HCT116 (cell line): Measurements from ENCODE around the gene CYB561D1. TPM values are rescaled to one million over a fixed set of nuclear protein-coding genes. Genes with fewer than 3 reads are reported as not detected.

ENCODE experiments used
- ATAC-seq: fragments of 200-7000 bp; cut with Tn5 transposase; 2 replicates; pipeline ENCODE4 v1.9.1; 2020; ENCODE audit warnings: mild to moderate bottlenecking, moderate library complexity
- BruUV-seq: library from RNA; stranded (reverse); fragments of 400-500 nt; replicated peaks from 2 replicates; lab custom pipeline; 2021; lab: Mats Ljungman, UMichigan
- CTCF ChIA-PET: fragments of 300-600 bp; sonication (Branson Sonifier 250); formaldehyde crosslinking; loops from one replicate; lab custom pipeline; 2021; ENCODE audit warnings: antibody characterized with exemption; lab: Charles Lee
- POLR2A ChIA-PET: fragments of 300-600, 350-600 bp; sonication (Branson Sonifier 250); formaldehyde crosslinking; loops from one replicate; lab custom pipeline; 2021; ENCODE audit warnings: antibody characterized with exemption; lab: Charles Lee
- RAD21 ChIA-PET, 2 experiments: fragments of 300-600 bp; sonication (Branson Sonifier 250); formaldehyde crosslinking; loops; one replicate each; lab custom pipeline; 2023; ENCODE audit warnings: low total read pairs in 2 of 2; ENCODE audit not compliant: uncharacterized antibody in 2 of 2, unreplicated experiment in 2 of 2, low non-redundant PET in 1 of 2; lab: Charles Lee
- DNase-seq: peaks from one replicate; pipeline ENCODE4 v3.0.0-alpha.2; 2010; ENCODE audit warnings: low read depth, low spot score
- H2AFZ ChIP-seq: fragments of 200-600 bp; shearing (Covaris generic), sonication (generic); 2 replicates; pipeline ENCODE4 v1.6.1; 2017; ENCODE audit warnings: low read depth, mixed run types, mixed read lengths, antibody characterized with exemption, low read length; ENCODE audit not compliant: poor library complexity, severe bottlenecking
- H3K27ac ChIP-seq: 2 replicates; pipeline ENCODE4 v1.5.1; 2012; ENCODE audit warnings: low read depth, low read length
- H3K27me3 ChIP-seq: fragments of 200-600 bp; sonication (generic); 2 replicates; pipeline ENCODE4 v1.6.1; 2016; ENCODE audit warnings: mixed run types, low read length, mixed read lengths; ENCODE audit not compliant: insufficient read depth
- H3K36me3 ChIP-seq, 2 experiments: fragments of 200-500 bp in 1 of 2; fragments of 200-600 bp in 1 of 2; sonication (Bioruptor generic) in 1 of 2; sonication (generic) in 1 of 2; 2 replicates each; pipeline versions ENCODE4 v1.5.1 to v1.6.1; 2014 to 2016; ENCODE audit warnings: low read length in 2 of 2, inconsistent platforms in 1 of 2, mixed read lengths in 1 of 2, mixed run types in 1 of 2; ENCODE audit not compliant: insufficient read depth in 2 of 2, control insufficient read depth in 1 of 2
- H3K4me1 ChIP-seq, 2 experiments: fragments of 200-600 bp in 1 of 2; sonication (generic) in 1 of 2; 2 replicates each; pipeline versions ENCODE4 v1.5.1 to v1.6.1; 2012 to 2017; ENCODE audit warnings: low read length in 2 of 2, inconsistent platforms in 1 of 2, mild to moderate bottlenecking in 1 of 2, mixed read lengths in 1 of 2, mixed run types in 1 of 2, moderate library complexity in 1 of 2; ENCODE audit not compliant: insufficient read depth in 2 of 2, control insufficient read depth in 1 of 2
- H3K4me2 ChIP-seq: fragments of 200-600 bp; sonication (generic); 2 replicates; pipeline ENCODE4 v1.6.1; 2017; ENCODE audit warnings: mixed run types, low read length, mixed read lengths
- H3K4me3 ChIP-seq, 2 experiments: fragments of 200-600 bp in 1 of 2; sonication (generic) in 1 of 2; replicated peaks in 1 of 2; 2 replicates each; pipeline ENCODE4 v1.5.1; 2011 to 2016; ENCODE audit warnings: low read length in 2 of 2, control low read depth in 1 of 2, low read depth in 1 of 2, mild to moderate bottlenecking in 1 of 2, mixed read lengths in 1 of 2, mixed run types in 1 of 2
- H3K79me2 ChIP-seq: fragments of 200-600 bp; sonication (generic); 2 replicates; pipeline ENCODE4 v1.6.1; 2017; ENCODE audit warnings: mild to moderate bottlenecking, mixed run types, low read length, moderate library complexity, mixed read lengths; ENCODE audit not compliant: insufficient read depth
- H3K9ac ChIP-seq: fragments of 200-600 bp; sonication (generic); 2 replicates; pipeline ENCODE4 v1.6.1; 2016; ENCODE audit warnings: low read length, mixed read lengths
- H3K9me2 ChIP-seq: fragments of 200-600 bp; sonication (generic), shearing (Covaris generic); 2 replicates; pipeline ENCODE4 v1.6.1; 2017; ENCODE audit warnings: mixed run types, mild to moderate bottlenecking, moderate library complexity; ENCODE audit not compliant: insufficient read depth
- H3K9me3 ChIP-seq, 2 experiments: fragments of 200-500 bp in 1 of 2; fragments of 200-600 bp in 1 of 2; sonication (Bioruptor generic) in 1 of 2; sonication (generic) in 1 of 2; 2 replicates each; pipeline ENCODE4 v1.6.1; 2014 to 2017; ENCODE audit warnings: low read length in 2 of 2, mixed read lengths in 2 of 2, inconsistent platforms in 1 of 2, low read depth in 1 of 2, mild to moderate bottlenecking in 1 of 2, mixed run types in 1 of 2, moderate library complexity in 1 of 2; ENCODE audit not compliant: control insufficient read depth in 1 of 2, insufficient read depth in 1 of 2
- H4K20me1 ChIP-seq: fragments of 200-600 bp; sonication (generic), shearing (Covaris generic); 2 replicates; pipeline ENCODE4 v1.6.1; 2017; ENCODE audit warnings: mixed run types, mild to moderate bottlenecking, moderate library complexity; ENCODE audit not compliant: insufficient read depth
- CEBPB ChIP-seq: IDR thresholded peaks from 2 replicates; pipeline ENCODE4 v1.6.1; 2012; ENCODE audit warnings: low read depth
- EZH2phosphoT487 ChIP-seq: fragments of 200-600 bp; IDR thresholded peaks from 2 replicates; pipeline ENCODE4 v1.6.1; 2018; ENCODE audit warnings: antibody characterized with exemption, borderline replicate concordance
- FOSL1 ChIP-seq: IDR thresholded peaks from 2 replicates; pipeline ENCODE4 v1.6.1; 2012; ENCODE audit warnings: low read depth
- JUND ChIP-seq: IDR thresholded peaks from 2 replicates; pipeline ENCODE4 v1.6.1; 2012
- MAX ChIP-seq: IDR thresholded peaks from 2 replicates; pipeline ENCODE4 v1.6.1; 2012
- POLR2AphosphoS5 ChIP-seq: IDR thresholded peaks from 2 replicates; pipeline ENCODE4 v1.6.1; 2011; ENCODE audit warnings: mild to moderate bottlenecking, low read depth, low read length, moderate library complexity
- RAD21 ChIP-seq: IDR thresholded peaks from 2 replicates; pipeline ENCODE4 v1.6.1; 2012; ENCODE audit warnings: low read depth, mild to moderate bottlenecking
- REST ChIP-seq: IDR thresholded peaks from 2 replicates; pipeline ENCODE4 v1.6.1; 2012; ENCODE audit warnings: low read depth
- SP1 ChIP-seq: IDR thresholded peaks from 2 replicates; pipeline ENCODE4 v1.6.1; 2012; ENCODE audit warnings: low read depth
- SRF ChIP-seq: IDR thresholded peaks from 2 replicates; pipeline ENCODE4 v1.6.1; 2012; ENCODE audit warnings: low read depth
- TCF7L2 ChIP-seq: IDR thresholded peaks from 2 replicates; pipeline ENCODE4 v1.7.0; 2011; ENCODE audit warnings: borderline replicate concordance, inconsistent platforms; ENCODE audit not compliant: insufficient read depth, insufficient read length; ENCODE audit errors: extremely low read depth
- YY1 ChIP-seq: IDR thresholded peaks from 2 replicates; pipeline ENCODE4 v1.6.1; 2011; ENCODE audit warnings: low read length, low read depth, moderate library complexity, mild to moderate bottlenecking; ENCODE audit not compliant: insufficient replicate concordance; ENCODE audit errors: extremely low read depth
- ZFX ChIP-seq: fragments of 450-650 bp; IDR thresholded peaks from 2 replicates; pipeline ENCODE4 v1.6.1; 2017
- intact Hi-C: fragments of 100-400 bp; cut with micrococcal nuclease; formaldehyde crosslinking; loops from 2 replicates; pipeline ENCODE4 v1.10.0; 2022
- total RNA-seq: library from RNA; stranded (reverse); gene quantifications from one replicate; pipeline ENCODE4 v1.2.1, GENCODE V29; 2021; ENCODE audit not compliant: unreplicated experiment
- TF ChIP-seq, protein P1 (sequence below), 3 experiments: fragments of 200-600 bp in 1 of 3; sonication (generic) in 1 of 3; IDR thresholded peaks in 2 of 3; conservative IDR thresholded peaks in 1 of 3; 2 replicates each; pipeline ENCODE4 v1.5.1; 2012 to 2017; ENCODE audit warnings: low read depth in 2 of 3, low read length in 2 of 3, antibody characterized with exemption in 1 of 3, borderline replicate concordance in 1 of 3, control low read depth in 1 of 3, mild to moderate bottlenecking in 1 of 3, mixed read lengths in 1 of 3, mixed run types in 1 of 3, moderate library complexity in 1 of 3; ENCODE audit not compliant: insufficient read depth in 1 of 3

The CYB561D1 gene
- total RNA-seq, 1 experiment from 2014 or later, result 5.9 TPM

DNA sequence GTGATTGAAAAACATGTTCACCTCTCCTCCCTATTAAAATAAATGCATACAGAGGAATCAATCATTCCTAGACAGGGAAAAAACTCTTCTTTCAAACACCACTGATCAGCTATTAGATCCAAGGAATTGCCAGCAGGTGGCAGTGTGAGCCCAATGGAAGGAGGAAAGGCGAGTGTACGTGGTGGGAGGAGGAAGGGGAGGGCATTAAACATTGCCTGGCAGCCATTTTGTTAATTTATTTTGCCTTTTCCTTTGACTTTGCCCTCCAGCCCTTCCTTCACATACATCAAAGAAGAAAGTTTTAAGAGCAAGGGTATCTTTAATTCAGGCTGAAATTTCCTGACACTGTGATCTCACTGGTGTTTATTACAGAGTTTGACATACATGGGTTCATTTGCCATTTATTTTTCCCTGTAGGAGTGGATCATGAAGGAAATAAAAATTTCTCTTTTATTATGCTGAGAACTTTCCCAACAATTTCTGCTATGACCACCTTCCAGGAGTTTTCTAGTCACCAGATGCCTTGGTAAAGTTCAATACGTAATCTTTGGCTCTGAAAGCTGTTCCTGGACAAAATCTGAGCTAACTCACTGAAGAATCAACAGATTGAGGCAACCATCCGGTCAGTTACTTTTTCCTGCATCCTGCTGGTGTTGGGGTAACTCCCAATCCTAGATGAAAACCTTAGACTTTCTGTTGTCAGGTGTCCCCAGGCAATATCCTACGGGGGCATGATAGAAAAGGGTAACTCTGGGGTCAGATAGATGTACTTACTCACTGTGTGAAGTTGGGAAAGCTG is 52.6 kb downstream of the CYB561D1 start (continued):
- TF ChIP-seq, protein P1, sequence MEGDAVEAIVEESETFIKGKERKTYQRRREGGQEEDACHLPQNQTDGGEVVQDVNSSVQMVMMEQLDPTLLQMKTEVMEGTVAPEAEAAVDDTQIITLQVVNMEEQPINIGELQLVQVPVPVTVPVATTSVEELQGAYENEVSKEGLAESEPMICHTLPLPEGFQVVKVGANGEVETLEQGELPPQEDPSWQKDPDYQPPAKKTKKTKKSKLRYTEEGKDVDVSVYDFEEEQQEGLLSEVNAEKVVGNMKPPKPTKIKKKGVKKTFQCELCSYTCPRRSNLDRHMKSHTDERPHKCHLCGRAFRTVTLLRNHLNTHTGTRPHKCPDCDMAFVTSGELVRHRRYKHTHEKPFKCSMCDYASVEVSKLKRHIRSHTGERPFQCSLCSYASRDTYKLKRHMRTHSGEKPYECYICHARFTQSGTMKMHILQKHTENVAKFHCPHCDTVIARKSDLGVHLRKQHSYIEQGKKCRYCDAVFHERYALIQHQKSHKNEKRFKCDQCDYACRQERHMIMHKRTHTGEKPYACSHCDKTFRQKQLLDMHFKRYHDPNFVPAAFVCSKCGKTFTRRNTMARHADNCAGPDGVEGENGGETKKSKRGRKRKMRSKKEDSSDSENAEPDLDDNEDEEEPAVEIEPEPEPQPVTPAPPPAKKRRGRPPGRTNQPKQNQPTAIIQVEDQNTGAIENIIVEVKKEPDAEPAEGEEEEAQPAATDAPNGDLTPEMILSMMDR (IDR thresholded peaks at IDR 0.05 in 2 of 3, conservative IDR thresholded peaks at IDR 0.05 in 1 of 3; ENCODE audit: borderline replicate concordance in 1 of 3, insufficient read depth in 1 of 3, low read depth in 2 of 3, low read length in 2 of 3), result peak; percentile 79 to 96 (median 86)

DNA sequence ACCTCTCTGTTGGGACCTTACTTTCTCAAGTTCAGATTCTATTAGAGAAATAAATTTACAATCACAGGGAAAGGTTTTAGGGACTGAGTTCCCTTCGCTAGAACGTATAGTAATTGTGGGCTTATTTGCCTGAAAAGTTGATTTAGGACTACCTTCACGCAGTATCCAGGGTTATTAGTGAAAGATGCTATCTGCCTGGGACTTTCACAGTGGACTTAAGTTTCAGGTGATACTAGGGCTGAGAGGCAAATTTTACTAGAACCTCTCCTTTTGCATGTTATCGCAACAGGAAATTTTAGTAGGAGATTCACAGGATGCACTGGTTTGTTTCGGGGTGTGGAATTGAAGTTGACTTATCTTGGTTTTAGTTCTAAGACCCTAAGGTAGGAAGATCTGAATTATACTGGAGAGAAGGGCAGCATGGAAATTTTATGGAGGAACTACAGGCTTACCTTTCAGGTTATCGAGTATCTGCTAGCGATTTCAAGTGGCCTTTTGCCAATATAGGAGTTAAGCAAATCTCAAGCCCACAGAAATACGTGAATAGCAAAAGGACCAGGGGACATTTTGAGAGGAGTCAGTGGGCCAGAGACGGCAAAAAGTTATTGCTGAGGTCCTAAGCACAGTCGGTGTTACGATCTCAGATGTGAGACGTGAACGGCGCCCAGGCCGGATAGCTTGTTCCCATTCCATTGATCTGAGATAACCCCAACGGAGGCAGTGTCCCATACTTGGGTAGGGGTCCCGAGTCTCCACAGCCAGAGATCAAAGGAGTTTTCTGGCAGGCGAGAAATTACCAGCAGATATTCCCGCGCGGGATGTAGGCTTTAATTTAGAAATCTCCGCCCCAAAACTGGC is 53.8 kb downstream of the CYB561D1 start:
- no peak overlapping the region for H2AFZ ChIP-seq
- no peaks in the 10 kb centered on the region for H3K36me3 ChIP-seq
- no peaks in the 10 kb centered on the region for H3K27me3 ChIP-seq
- peak overlapping the region; percentile 83 for H3K9ac ChIP-seq
- ChIA-PET RAD21 (interaction anchor here (1.8 to 2.5 kb wide), 3 partner anchors 92 to 93 kb away, joined by 6 to 11 read pairs (median 8); no protein-coding TSS in a partner anchor), POLR2A (interaction anchor here (0.5 to 2.2 kb wide), 20 partner anchors 11 to 437 kb away, joined by 3 to 17 read pairs (median 6); partner anchors contain the start of genes AHCYL1, AMPD2 and GNAT2), CTCF (interaction anchor here (1.0 to 2.9 kb wide), 14 partner anchors 16 to 437 kb away, joined by 3 to 50 read pairs (median 5); partner anchors contain the start of genes AHCYL1, AMPD2 and GNAT2)
- TSS peak; percentile 93 for BruUV-seq
- H3K9me3 ChIP-seq, result no peaks in the 10 kb centered on the region
- H3K9me2 ChIP-seq, result no peaks in the 10 kb centered on the region
- H4K20me1 ChIP-seq, result peaks cover 3% of the 10 kb centered on the region; the same call in 1 of the 2 replicates
- H3K4me3 ChIP-seq, result peak overlapping the region; percentile 86 to 98
- H3K79me2 ChIP-seq, result peaks cover 57% of the 10 kb centered on the region
- intact Hi-C loops, result loop anchor here (2.0 kb wide), 1 partner anchor 93 kb away; no protein-coding TSS in a partner anchor
- ATAC-seq (peak; percentile 24), DNase-seq (no peak)
- peaks cover 15 to 24% of the 10 kb centered on the region in 2 experiments for H3K4me1 ChIP-seq
- peak overlapping the region; percentile 70 for H3K27ac ChIP-seq
- peak overlapping the region; percentile 83 for H3K4me2 ChIP-seq
- no peak for TF ChIP-seq EZH2phosphoT487
- TF ChIP-seq SP1, result no peak; the same call in 1 of the 2 replicates
- no peak for TF ChIP-seq REST
- TF ChIP-seq ZFX, result 0 out of 2 replicates have a peak, but pooled peaks have one; percentile 7
- no peak for TF ChIP-seq RAD21
- TF ChIP-seq SRF, result no peak
- no peak for TF ChIP-seq MAX
- TF ChIP-seq FOSL1, result no peak; the same call in 1 of the 2 replicates
- no peak for TF ChIP-seq POLR2AphosphoS5
- TF ChIP-seq TCF7L2, result peak; percentile 33
- no peak for TF ChIP-seq YY1
- no peak for TF ChIP-seq CEBPB
- no peak for TF ChIP-seq JUND
